BLaER1 treated with 17β-estradiol and CSF1 and Interleukin-3, amounts not matched to agents 10 nM and 100 nM (cell line): ENCODE data around the gene BTG3.
A peak's percentile ranks its signal among the peaks of the same experiment; 100 is the strongest.

Source experiments
- H3K27ac ChIP-seq, 11 experiments: shearing (Covaris generic); formaldehyde crosslinking; 2 replicates each; pipeline ENCODE4 v1.8.1; 2022
- H3K27me3 ChIP-seq, 11 experiments: shearing (Covaris generic); formaldehyde crosslinking; 2 replicates each; pipeline ENCODE4 v1.8.1; 2022
- H3K36me3 ChIP-seq, 11 experiments: shearing (Covaris generic); formaldehyde crosslinking; 2 replicates each; pipeline ENCODE4 v1.8.1; 2022
- H3K4me1 ChIP-seq, 10 experiments: shearing (Covaris generic); formaldehyde crosslinking; 2 replicates each; pipeline ENCODE4 v1.8.1; 2022
- H3K4me2 ChIP-seq, 11 experiments: shearing (Covaris generic); formaldehyde crosslinking; 2 replicates each; pipeline ENCODE4 v1.8.1; 2022
- H3K4me3 ChIP-seq, 10 experiments: shearing (Covaris generic); formaldehyde crosslinking; 2 replicates each; pipeline ENCODE4 v1.8.1; 2022
- H3K9ac ChIP-seq, 11 experiments: shearing (Covaris generic); formaldehyde crosslinking; 2 replicates each; pipeline ENCODE4 v1.8.1; 2022
- H3K9me3 ChIP-seq, 11 experiments: shearing (Covaris generic); formaldehyde crosslinking; replicated peaks in 1 of 11; 2 replicates each; pipeline ENCODE4 v1.8.1; 2022
- H4K20me1 ChIP-seq, 11 experiments: shearing (Covaris generic); formaldehyde crosslinking; 2 replicates each; pipeline ENCODE4 v1.8.1; 2022
- Cebpa-rat ChIP-seq, 11 experiments: shearing (Covaris generic); IDR thresholded peaks; 2 replicates each; pipeline ENCODE4 v1.8.1; 2022

The BTG3 gene

GRCh38 chr21:17577701-17578100 is 35.0 kb downstream of the BTG3 start:
- Histone ChIP-seq H3K9me3 (no peaks in the 10 kb centered on the region), H3K36me3 (no peaks in the 10 kb centered on the region), H3K27me3 (no peaks in the 10 kb centered on the region), H3K4me2 (no peak overlapping the region), H3K4me1 (peaks cover 0 to 18% (median 0%) of the 10 kb centered on the region in 10 experiments; a peak in 6 of 20 replicates), H3K27ac (no peak overlapping the region), H4K20me1 (no peaks in the 10 kb centered on the region), H3K9ac (no peak overlapping the region), H3K4me3 (no peak overlapping the region)
- no peak for TF ChIP-seq Cebpa-rat (IDR thresholded peaks at IDR 0.05)

- Histone ChIP-seq H4K20me1 (no peaks in the 10 kb centered on the region), H3K36me3 (no peaks in the 10 kb centered on the region), H3K4me2 (no peak overlapping the region), H3K27ac (no peak overlapping the region), H3K4me3 (no peak overlapping the region), H3K9ac (no peak overlapping the region), H3K4me1 (peaks cover 0 to 18% (median 0%) of the 10 kb centered on the region in 10 experiments; a peak in 6 of 20 replicates), H3K27me3 (no peaks in the 10 kb centered on the region), H3K9me3 (no peaks in the 10 kb centered on the region)
- TF ChIP-seq Cebpa-rat (IDR thresholded peaks at IDR 0.05) = no peak
These were observed 36.4 kb downstream of the BTG3 start for GRCh38 chr21:17576080-17576835.

- no peak for TF ChIP-seq Cebpa-rat (IDR thresholded peaks at IDR 0.05)
- no peaks in the 10 kb centered on the region for H3K9me3 ChIP-seq
- H3K4me3 ChIP-seq = no peak overlapping the region
- H3K36me3 ChIP-seq = no peaks in the 10 kb centered on the region
- no peaks in the 10 kb centered on the region for H3K27me3 ChIP-seq
- H3K4me1 ChIP-seq = peaks cover 0 to 18% (median 0%) of the 10 kb centered on the region in 10 experiments; a peak in 6 of 20 replicates
- H3K27ac ChIP-seq = no peak overlapping the region
- H3K4me2 ChIP-seq = no peak overlapping the region
- no peak overlapping the region for H3K9ac ChIP-seq
- H4K20me1 ChIP-seq = no peaks in the 10 kb centered on the region
These were observed 37.6 kb downstream of the BTG3 start for GRCh38 chr21:17575076-17575475.

- Histone ChIP-seq H4K20me1 (no peaks in the 10 kb centered on the region), H3K9me3 (no peaks in the 10 kb centered on the region), H3K4me1 (peaks cover 0 to 18% (median 0%) of the 10 kb centered on the region in 10 experiments; a peak in 6 of 20 replicates), H3K9ac (no peak overlapping the region), H3K27me3 (no peaks in the 10 kb centered on the region), H3K27ac (no peak overlapping the region), H3K36me3 (no peaks in the 10 kb centered on the region), H3K4me3 (no peak overlapping the region), H3K4me2 (no peak overlapping the region)
- TF ChIP-seq Cebpa-rat (IDR thresholded peaks at IDR 0.05) = no peak
These were observed 40.3 kb downstream of the BTG3 start for GRCh38 chr21:17572431-17572830.

GRCh38 chr21:17570786-17571185 is 41.9 kb downstream of the BTG3 start:
- H3K27ac ChIP-seq = no peak overlapping the region
- no peak overlapping the region for H3K4me2 ChIP-seq
- H4K20me1 ChIP-seq = no peaks in the 10 kb centered on the region
- no peak overlapping the region for H3K9ac ChIP-seq
- no peaks in the 10 kb centered on the region for H3K9me3 ChIP-seq
- H3K27me3 ChIP-seq = no peaks in the 10 kb centered on the region
- no peaks in the 10 kb centered on the region for H3K36me3 ChIP-seq
- 0 out of 22 replicates have a peak, but pooled peaks of 1 of the 11 experiments have one; percentile 11 for TF ChIP-seq Cebpa-rat (IDR thresholded peaks at IDR 0.05)
- H3K4me3 ChIP-seq = no peak overlapping the region
- peaks cover 0 to 18% (median 0%) of the 10 kb centered on the region in 10 experiments; a peak in 6 of 20 replicates for H3K4me1 ChIP-seq

GRCh38 chr21:17560377-17561025 is 52.2 kb downstream of the BTG3 start:
- Histone ChIP-seq H3K9me3 (no peaks in the 10 kb centered on the region), H3K4me3 (no peak overlapping the region), H3K27ac (no peak overlapping the region), H3K27me3 (no peaks in the 10 kb centered on the region), H3K4me1 (no peaks in the 10 kb centered on the region), H3K36me3 (no peaks in the 10 kb centered on the region), H3K4me2 (no peak overlapping the region), H4K20me1 (no peaks in the 10 kb centered on the region), H3K9ac (no peak overlapping the region)
- TF ChIP-seq Cebpa-rat (IDR thresholded peaks at IDR 0.05) = no peak

GRCh38 chr21:17554679-17555465 is 57.8 kb downstream of the BTG3 start:
- Histone ChIP-seq H3K9me3 (no peaks in the 10 kb centered on the region), H3K4me1 (0 out of 20 replicates have a peak, but pooled peaks cover 0 to 5% (median 0%) of the 10 kb centered on the region in 10 experiments), H3K27me3 (no peaks in the 10 kb centered on the region), H3K9ac (no peak overlapping the region), H3K4me3 (no peak overlapping the region), H3K36me3 (no peaks in the 10 kb centered on the region), H3K27ac (no peak overlapping the region), H3K4me2 (no peak overlapping the region), H4K20me1 (no peaks in the 10 kb centered on the region)
- no peak for TF ChIP-seq Cebpa-rat (IDR thresholded peaks at IDR 0.05)

- Histone ChIP-seq H3K4me3 (no peak overlapping the region), H3K4me1 (0 out of 20 replicates have a peak, but pooled peaks cover 0 to 5% (median 0%) of the 10 kb centered on the region in 10 experiments), H4K20me1 (no peaks in the 10 kb centered on the region), H3K9ac (no peak overlapping the region), H3K4me2 (no peak overlapping the region), H3K27ac (no peak overlapping the region), H3K27me3 (no peaks in the 10 kb centered on the region), H3K36me3 (no peaks in the 10 kb centered on the region), H3K9me3 (no peaks in the 10 kb centered on the region)
- TF ChIP-seq Cebpa-rat (IDR thresholded peaks at IDR 0.05) = no peak
These were observed 58.6 kb downstream of the BTG3 start for GRCh38 chr21:17554120-17554519.

- 0 out of 20 replicates have a peak, but pooled peaks cover 0 to 5% (median 0%) of the 10 kb centered on the region in 10 experiments for H3K4me1 ChIP-seq
- no peak overlapping the region for H3K4me2 ChIP-seq
- no peaks in the 10 kb centered on the region for H3K36me3 ChIP-seq
- H3K27ac ChIP-seq = no peak overlapping the region
- H3K9me3 ChIP-seq = no peaks in the 10 kb centered on the region
- H4K20me1 ChIP-seq = no peaks in the 10 kb centered on the region
- TF ChIP-seq Cebpa-rat (IDR thresholded peaks at IDR 0.05) = no peak
- no peaks in the 10 kb centered on the region for H3K27me3 ChIP-seq
- no peak overlapping the region for H3K4me3 ChIP-seq
- no peak overlapping the region for H3K9ac ChIP-seq
These were observed 60.3 kb downstream of the BTG3 start for GRCh38 chr21:17552410-17552809.
